Ishikawa (cell line): ENCODE data around the gene COA1.

Experiments
- CEBPB ChIP-seq: IDR thresholded peaks from 2 replicates; pipeline ENCODE4 v1.6.1; 2012
- CREB1 ChIP-seq: IDR thresholded peaks from 2 replicates; pipeline ENCODE4 v1.6.1; 2012; ENCODE audit warnings: low read depth
- EGR1 ChIP-seq: IDR thresholded peaks from 2 replicates; pipeline ENCODE4 v1.6.1; 2012
- EP300 ChIP-seq: IDR thresholded peaks from 2 replicates; pipeline ENCODE4 v1.6.1; 2012; ENCODE audit warnings: borderline replicate concordance
- FOXM1 ChIP-seq: IDR thresholded peaks from 2 replicates; pipeline ENCODE4 v1.6.1; 2012; ENCODE audit warnings: low read depth, borderline replicate concordance
- NFIC ChIP-seq: IDR thresholded peaks from 2 replicates; pipeline ENCODE4 v1.6.1; 2012
- RAD21 ChIP-seq: IDR thresholded peaks from 2 replicates; pipeline ENCODE4 v1.6.1; 2012; ENCODE audit warnings: low read depth
- TAF1 ChIP-seq: IDR thresholded peaks from 2 replicates; pipeline ENCODE4 v1.6.1; 2012; ENCODE audit warnings: low read depth, mild to moderate bottlenecking
- TCF12 ChIP-seq: IDR thresholded peaks from 2 replicates; pipeline ENCODE4 v1.6.1; 2012; ENCODE audit warnings: low read depth
- TEAD4 ChIP-seq: IDR thresholded peaks from 2 replicates; pipeline ENCODE4 v1.6.1; 2012
- YY1 ChIP-seq: IDR thresholded peaks from 2 replicates; pipeline ENCODE4 v1.6.1; 2012; ENCODE audit warnings: low read depth
- ZBTB7A ChIP-seq: IDR thresholded peaks from 2 replicates; pipeline ENCODE4 v1.6.1; 2012; ENCODE audit warnings: low read depth
- TF ChIP-seq, protein P1 (sequence below): IDR thresholded peaks from 2 replicates; pipeline ENCODE4 v1.6.1; 2012
- TF ChIP-seq, protein P2 (sequence below): IDR thresholded peaks from 2 replicates; pipeline ENCODE4 v1.6.1; 2012
- TF ChIP-seq, protein P3 (sequence below): IDR thresholded peaks from 2 replicates; pipeline ENCODE4 v1.6.1; 2012; ENCODE audit warnings: low read depth, mild to moderate bottlenecking

Gene COA1

DNA sequence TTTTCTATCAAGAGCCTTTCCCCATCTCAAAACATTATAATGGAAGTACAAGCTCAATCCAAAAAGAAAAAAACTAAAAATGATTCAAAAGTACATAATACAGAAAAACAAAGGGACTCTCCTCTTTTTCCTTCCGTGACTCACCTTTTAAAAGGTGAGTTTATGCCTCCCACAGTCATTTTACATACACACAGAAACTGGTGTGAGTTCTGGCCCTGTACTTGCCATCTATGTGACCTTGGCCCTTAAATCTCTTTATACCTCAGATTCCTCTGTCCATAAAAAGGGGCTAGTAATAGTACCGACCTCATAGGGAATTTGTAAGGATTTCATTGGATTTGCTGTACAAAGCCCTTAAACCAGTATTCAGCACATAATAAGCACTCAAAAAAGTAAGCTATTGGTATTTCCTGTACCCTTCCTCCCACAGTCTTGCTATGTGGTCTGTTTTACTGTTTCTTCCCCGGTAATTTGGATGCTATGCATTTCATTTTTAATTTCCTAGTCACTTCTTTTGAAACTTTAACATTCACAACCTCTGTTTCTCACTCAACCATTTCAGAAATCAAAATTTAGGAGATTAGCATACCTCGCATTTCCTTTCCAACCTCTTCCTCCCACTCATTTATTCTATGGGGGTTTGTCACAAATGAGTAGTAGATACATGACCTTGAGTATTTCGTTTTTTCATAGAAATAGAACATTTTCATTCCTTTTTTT, 107.4 kb downstream of the COA1 start:
- TF ChIP-seq, protein P1, sequence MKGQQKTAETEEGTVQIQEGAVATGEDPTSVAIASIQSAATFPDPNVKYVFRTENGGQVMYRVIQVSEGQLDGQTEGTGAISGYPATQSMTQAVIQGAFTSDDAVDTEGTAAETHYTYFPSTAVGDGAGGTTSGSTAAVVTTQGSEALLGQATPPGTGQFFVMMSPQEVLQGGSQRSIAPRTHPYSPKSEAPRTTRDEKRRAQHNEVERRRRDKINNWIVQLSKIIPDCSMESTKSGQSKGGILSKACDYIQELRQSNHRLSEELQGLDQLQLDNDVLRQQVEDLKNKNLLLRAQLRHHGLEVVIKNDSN = no peak
- TF ChIP-seq TAF1 (no peak), CREB1 (no peak), FOXM1 (no peak), TEAD4 (no peak), EP300 (no peak), TCF12 (no peak), EGR1 (no peak), YY1 (no peak), ZBTB7A (no peak), NFIC (no peak), CEBPB (no peak)
- TF ChIP-seq, protein P2, sequence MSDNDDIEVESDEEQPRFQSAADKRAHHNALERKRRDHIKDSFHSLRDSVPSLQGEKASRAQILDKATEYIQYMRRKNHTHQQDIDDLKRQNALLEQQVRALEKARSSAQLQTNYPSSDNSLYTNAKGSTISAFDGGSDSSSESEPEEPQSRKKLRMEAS = no peak
- TF ChIP-seq, protein P3, sequence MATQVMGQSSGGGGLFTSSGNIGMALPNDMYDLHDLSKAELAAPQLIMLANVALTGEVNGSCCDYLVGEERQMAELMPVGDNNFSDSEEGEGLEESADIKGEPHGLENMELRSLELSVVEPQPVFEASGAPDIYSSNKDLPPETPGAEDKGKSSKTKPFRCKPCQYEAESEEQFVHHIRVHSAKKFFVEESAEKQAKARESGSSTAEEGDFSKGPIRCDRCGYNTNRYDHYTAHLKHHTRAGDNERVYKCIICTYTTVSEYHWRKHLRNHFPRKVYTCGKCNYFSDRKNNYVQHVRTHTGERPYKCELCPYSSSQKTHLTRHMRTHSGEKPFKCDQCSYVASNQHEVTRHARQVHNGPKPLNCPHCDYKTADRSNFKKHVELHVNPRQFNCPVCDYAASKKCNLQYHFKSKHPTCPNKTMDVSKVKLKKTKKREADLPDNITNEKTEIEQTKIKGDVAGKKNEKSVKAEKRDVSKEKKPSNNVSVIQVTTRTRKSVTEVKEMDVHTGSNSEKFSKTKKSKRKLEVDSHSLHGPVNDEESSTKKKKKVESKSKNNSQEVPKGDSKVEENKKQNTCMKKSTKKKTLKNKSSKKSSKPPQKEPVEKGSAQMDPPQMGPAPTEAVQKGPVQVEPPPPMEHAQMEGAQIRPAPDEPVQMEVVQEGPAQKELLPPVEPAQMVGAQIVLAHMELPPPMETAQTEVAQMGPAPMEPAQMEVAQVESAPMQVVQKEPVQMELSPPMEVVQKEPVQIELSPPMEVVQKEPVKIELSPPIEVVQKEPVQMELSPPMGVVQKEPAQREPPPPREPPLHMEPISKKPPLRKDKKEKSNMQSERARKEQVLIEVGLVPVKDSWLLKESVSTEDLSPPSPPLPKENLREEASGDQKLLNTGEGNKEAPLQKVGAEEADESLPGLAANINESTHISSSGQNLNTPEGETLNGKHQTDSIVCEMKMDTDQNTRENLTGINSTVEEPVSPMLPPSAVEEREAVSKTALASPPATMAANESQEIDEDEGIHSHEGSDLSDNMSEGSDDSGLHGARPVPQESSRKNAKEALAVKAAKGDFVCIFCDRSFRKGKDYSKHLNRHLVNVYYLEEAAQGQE = no peak

DNA sequence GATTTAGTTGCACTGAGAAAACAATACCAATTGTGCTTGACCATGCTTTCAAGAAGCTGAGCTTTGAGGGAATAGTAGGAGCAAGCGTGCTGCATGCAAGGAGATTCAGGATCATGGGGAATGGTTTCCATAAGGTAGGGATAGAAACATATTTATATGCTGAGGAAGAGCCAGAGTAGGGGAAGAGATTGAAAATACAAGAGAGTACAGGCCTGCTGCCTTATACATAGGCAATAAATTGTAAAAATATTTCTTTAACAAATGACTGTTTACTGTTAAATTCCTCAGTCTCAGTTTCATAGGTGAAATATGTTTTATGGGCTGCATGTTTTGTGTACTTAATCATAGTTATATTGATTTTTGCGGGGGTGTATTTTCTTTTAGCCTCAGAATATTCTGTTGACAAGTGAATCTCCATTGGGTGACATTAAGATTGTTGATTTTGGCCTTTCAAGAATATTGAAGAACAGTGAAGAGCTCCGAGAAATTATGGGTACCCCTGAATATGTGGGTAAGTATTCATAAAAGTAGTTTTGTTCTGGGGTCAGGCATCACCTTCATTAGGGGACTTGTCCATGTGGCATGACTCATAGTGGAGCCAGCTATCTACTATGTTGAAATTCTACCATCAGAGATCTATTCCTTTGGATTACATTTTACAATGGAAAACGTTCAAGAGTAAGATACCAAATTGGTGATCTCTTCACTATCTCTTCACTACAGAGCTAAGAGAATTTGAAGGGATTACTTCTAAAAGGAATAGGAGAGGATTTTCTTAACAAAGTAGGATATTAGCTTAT, 109.9 kb downstream of the COA1 start:
- TF ChIP-seq, protein P2 = no peak
- TF ChIP-seq EGR1 (no peak), TCF12 (no peak), NFIC (no peak), FOXM1 (no peak)

DNA sequence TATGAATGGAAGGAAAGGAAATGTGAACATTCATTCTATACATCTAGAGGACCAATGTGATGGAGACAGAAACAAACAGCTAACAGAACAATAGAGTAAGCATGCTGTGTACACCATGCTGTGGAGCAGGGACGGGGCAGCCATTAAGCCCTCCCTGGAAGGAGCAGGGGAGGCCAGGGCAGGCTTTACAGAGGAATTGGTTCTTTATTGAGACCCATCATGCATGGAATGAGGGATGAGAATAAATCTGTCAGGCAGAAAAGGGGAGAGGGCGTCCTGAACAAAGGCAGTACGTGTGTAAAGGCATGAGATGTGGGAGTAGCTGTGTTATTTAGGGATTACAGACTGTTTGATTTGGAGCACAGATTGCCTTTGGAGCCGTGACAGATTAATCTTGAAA, 111.2 kb downstream of the COA1 start:
- TF ChIP-seq, protein P3 = no peak
- no peak for TF ChIP-seq TCF12
- TF ChIP-seq EP300 = no peak
- no peak for TF ChIP-seq ZBTB7A
- no peak for TF ChIP-seq CEBPB
- TF ChIP-seq RAD21 = no peak
- TF ChIP-seq, protein P2 = no peak

DNA sequence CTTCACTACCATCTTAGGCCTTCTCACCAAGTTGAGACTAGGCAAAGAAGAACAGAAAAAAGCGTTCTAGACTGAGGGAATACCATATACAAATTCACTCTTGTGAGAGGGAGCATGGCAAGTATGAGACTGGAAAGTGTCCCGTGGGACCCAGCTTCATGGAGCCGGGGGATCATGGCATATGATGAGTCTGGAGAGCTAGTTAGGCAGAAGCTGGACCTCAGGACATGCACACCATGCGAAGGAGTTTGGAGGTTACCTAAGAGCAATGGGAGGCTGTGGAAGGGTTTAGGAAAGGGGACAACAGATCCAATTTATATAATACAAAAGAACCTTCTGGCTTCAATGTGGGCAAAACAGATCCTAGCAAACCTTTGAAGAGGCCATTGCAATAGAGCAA, 112.3 kb downstream of the COA1 start:
- no peak for TF ChIP-seq YY1
- no peak for TF ChIP-seq ZBTB7A
- TF ChIP-seq, protein P3 = no peak
- no peak for TF ChIP-seq NFIC
